Astrocyte (in vitro differentiated cells and primary cell): ENCODE measurements around the gene BLOC1S5.

ENCODE experiments used
- CTCF ChIP-seq: IDR thresholded peaks from 2 replicates; pipeline ENCODE4 v1.5.1; 2011; ENCODE audit warnings: low read depth, mild to moderate bottlenecking, inconsistent platforms, low read length, moderate library complexity; ENCODE audit not compliant: insufficient read depth
- EZH2 ChIP-seq: IDR thresholded peaks from 2 replicates; pipeline ENCODE4 v1.6.1; 2012; ENCODE audit warnings: mild to moderate bottlenecking, low read length, inconsistent platforms; ENCODE audit not compliant: insufficient read depth

GRCh38 chr6:8057263-8057662 lies 6.9 kb downstream of the BLOC1S5 start:
- TF ChIP-seq CTCF (no peak), EZH2 (no peak)
